WERI-Rb-1 (cell line): ENCODE data around the gene NUDT22.
A peak's percentile ranks its signal among the peaks of the same experiment; 100 is the strongest.

Experiments used
- DNase-seq: peaks from one replicate; pipeline ENCODE4 v3.0.0-alpha.2; 2020
- H3K27ac ChIP-seq: fragments of 250-450 bp; sonication (Bioruptor Pico); 2 replicates; pipeline ENCODE4 v1.5.1; 2020; ENCODE audit warnings: mild to moderate bottlenecking, moderate library complexity
- H3K27me3 ChIP-seq: fragments of 250-450 bp; sonication (Bioruptor Pico); 2 replicates; pipeline ENCODE4 v1.5.1; 2021; ENCODE audit warnings: mild to moderate bottlenecking, low read depth, moderate library complexity; ENCODE audit not compliant: insufficient read depth, severe bottlenecking
- H3K36me3 ChIP-seq: fragments of 250-450 bp; sonication (Bioruptor Pico); 2 replicates; pipeline ENCODE4 v1.5.1; 2020; ENCODE audit warnings: mild to moderate bottlenecking, moderate library complexity
- H3K4me3 ChIP-seq: 2 replicates; pipeline ENCODE4 v1.5.1; 2011; ENCODE audit warnings: low read depth, mild to moderate bottlenecking, control low read depth, low read length
- H3K9me3 ChIP-seq: fragments of 250-450 bp; sonication (Bioruptor Pico); 2 replicates; pipeline ENCODE4 v1.5.1; 2021; ENCODE audit warnings: mild to moderate bottlenecking, moderate library complexity; ENCODE audit not compliant: severe bottlenecking
- CTCF ChIP-seq: IDR thresholded peaks from 2 replicates; pipeline ENCODE4 v1.5.1; 2011; ENCODE audit warnings: low read depth, mild to moderate bottlenecking, control low read depth, inconsistent platforms, low read length

Gene NUDT22

GRCh38 chr11:64255135-64256128 is 29.4 kb downstream of the NUDT22 start:
- peaks cover 54% of the 10 kb centered on the region for H3K36me3 ChIP-seq
- DNase-seq, result no peak
- no peak for TF ChIP-seq CTCF
- peak overlapping the region; percentile 33; the same call in 1 of the 2 replicates for H3K27ac ChIP-seq
- no peaks in the 10 kb centered on the region for H3K27me3 ChIP-seq
- H3K9me3 ChIP-seq, result no peaks in the 10 kb centered on the region
- no peak overlapping the region for H3K4me3 ChIP-seq

GRCh38 chr11:64256300-64256699 is 30.2 kb downstream of the NUDT22 start:
- no peak for DNase-seq
- Histone ChIP-seq H3K4me3 (no peak overlapping the region), H3K36me3 (peaks cover 59% of the 10 kb centered on the region), H3K27ac (peak overlapping the region; percentile 33; the same call in 1 of the 2 replicates), H3K9me3 (no peaks in the 10 kb centered on the region), H3K27me3 (no peaks in the 10 kb centered on the region)
- no peak for TF ChIP-seq CTCF

- no peak for DNase-seq
- no peak for TF ChIP-seq CTCF
- Histone ChIP-seq H3K4me3 (no peak overlapping the region), H3K27me3 (no peaks in the 10 kb centered on the region), H3K27ac (no peak overlapping the region), H3K36me3 (peaks cover 76% of the 10 kb centered on the region), H3K9me3 (no peaks in the 10 kb centered on the region)
These were observed 32.3 kb downstream of the NUDT22 start for GRCh38 chr11:64258356-64258755.

GRCh38 chr11:64258946-64259532 is 33.0 kb downstream of the NUDT22 start:
- no peak for DNase-seq
- no peak overlapping the region for H3K4me3 ChIP-seq
- H3K9me3 ChIP-seq, result no peaks in the 10 kb centered on the region
- no peaks in the 10 kb centered on the region for H3K27me3 ChIP-seq
- peaks cover 81% of the 10 kb centered on the region for H3K36me3 ChIP-seq
- no peak for TF ChIP-seq CTCF
- no peak overlapping the region for H3K27ac ChIP-seq

- Histone ChIP-seq H3K9me3 (no peaks in the 10 kb centered on the region), H3K36me3 (peaks cover 85% of the 10 kb centered on the region), H3K27ac (no peak overlapping the region), H3K4me3 (no peak overlapping the region), H3K27me3 (no peaks in the 10 kb centered on the region)
- no peak for TF ChIP-seq CTCF
- DNase-seq, result no peak
These were observed 33.5 kb downstream of the NUDT22 start for GRCh38 chr11:64259533-64260067.
